DND-41 (cell line): Measurements from ENCODE around the gene PPFIBP1.
"Not testable (repeated sequence)": the region's sequence is repeated elsewhere in the genome, so short reads cannot be mapped to it uniquely, and the experiment has no call there.

ENCODE experiments used
- ATAC-seq: fragments of 200-7000 bp; cut with Tn5 transposase; 3 replicates; pipeline ENCODE4 v1.9.1; 2021; ENCODE audit warnings: low read depth; ENCODE audit not compliant: insufficient read depth
- DNase-seq: peaks from one replicate; pipeline ENCODE4 v3.0.0-alpha.2; 2020
- H2AFZ ChIP-seq: 2 replicates; pipeline ENCODE4 v1.6.0; 2012; ENCODE audit warnings: low read depth, low read length
- H3K27ac ChIP-seq: 2 replicates; pipeline ENCODE4 v1.5.1; 2012; ENCODE audit warnings: low read length, inconsistent platforms
- H3K27me3 ChIP-seq: fragments of 200-600 bp; sonication (generic); 2 replicates; pipeline ENCODE4 v1.6.0; 2012; ENCODE audit warnings: low read length, mild to moderate bottlenecking, inconsistent platforms; ENCODE audit not compliant: insufficient read depth, poor library complexity
- H3K36me3 ChIP-seq: 2 replicates; pipeline ENCODE4 v1.5.1; 2012; ENCODE audit warnings: low read length, inconsistent platforms; ENCODE audit not compliant: insufficient read depth
- H3K4me1 ChIP-seq: 2 replicates; pipeline ENCODE4 v1.5.1; 2012; ENCODE audit warnings: mild to moderate bottlenecking, low read length; ENCODE audit not compliant: insufficient read depth
- H3K4me2 ChIP-seq: 2 replicates; pipeline ENCODE4 v1.6.0; 2012; ENCODE audit warnings: mild to moderate bottlenecking, moderate library complexity, low read length, inconsistent platforms; ENCODE audit not compliant: insufficient read depth
- H3K4me3 ChIP-seq, 2 experiments: fragments of 200-600 bp in 1 of 2; shearing (Covaris generic) in 1 of 2; 2 replicates each; pipeline ENCODE4 v1.5.1; 2012 to 2016; ENCODE audit warnings: inconsistent platforms in 2 of 2, low read length in 2 of 2, mild to moderate bottlenecking in 2 of 2, low read depth in 1 of 2, moderate library complexity in 1 of 2
- H3K79me2 ChIP-seq: 2 replicates; pipeline ENCODE4 v1.6.0; 2012; ENCODE audit warnings: low read length, inconsistent platforms; ENCODE audit not compliant: insufficient read depth
- H3K9ac ChIP-seq: 2 replicates; pipeline ENCODE4 v1.6.0; 2012; ENCODE audit warnings: low read depth, mild to moderate bottlenecking, inconsistent platforms, low read length, moderate library complexity
- H3K9me3 ChIP-seq: 2 replicates; pipeline ENCODE4 v1.5.1; 2012; ENCODE audit warnings: low read length, moderate library complexity, mild to moderate bottlenecking, inconsistent platforms; ENCODE audit not compliant: insufficient read depth, severe bottlenecking
- H4K20me1 ChIP-seq: 2 replicates; pipeline ENCODE4 v1.6.0; 2012; ENCODE audit warnings: low read length; ENCODE audit not compliant: insufficient read depth
- CTCF ChIP-seq: IDR thresholded peaks from 2 replicates; pipeline ENCODE4 v1.5.1; 2012; ENCODE audit warnings: borderline replicate concordance, low read length, moderate library complexity, mild to moderate bottlenecking; ENCODE audit not compliant: poor library complexity, severe bottlenecking; ENCODE audit errors: extremely low read depth
- EZH2 ChIP-seq: IDR thresholded peaks from 3 replicates; pipeline ENCODE4 v1.6.1; 2012; ENCODE audit warnings: borderline replicate concordance, low read depth, mild to moderate bottlenecking, moderate library complexity, low read length, inconsistent platforms; ENCODE audit not compliant: severe bottlenecking

PPFIBP1 gene

GRCh38 chr12:27580561-27581330 lies 56.7 kb downstream of the PPFIBP1 start:
- Histone ChIP-seq H3K4me2 (no peak overlapping the region), H3K4me1 (peaks cover 5% of the 10 kb centered on the region; the same call in 1 of the 2 replicates), H3K36me3 (no peaks in the 10 kb centered on the region), H4K20me1 (no peaks in the 10 kb centered on the region), H3K9ac (no peak overlapping the region), H3K79me2 (no peaks in the 10 kb centered on the region), H3K27ac (no peak overlapping the region), H3K4me3 (no peak overlapping the region), H3K9me3 (no peaks in the 10 kb centered on the region), H2AFZ (no peak overlapping the region), H3K27me3 (no peaks in the 10 kb centered on the region)
- ATAC-seq (no peak), DNase-seq (no peak)
- TF ChIP-seq EZH2 (no peak), CTCF (no peak)

GRCh38 chr12:27581331-27581671 lies 57.3 kb downstream of the PPFIBP1 start:
- not testable (repeated sequence) for H4K20me1 ChIP-seq, H2AFZ ChIP-seq, DNase-seq, H3K4me3 ChIP-seq, H3K9me3 ChIP-seq, H3K27ac ChIP-seq, H3K36me3 ChIP-seq, H3K79me2 ChIP-seq, H3K27me3 ChIP-seq, ATAC-seq, H3K9ac ChIP-seq, H3K4me2 ChIP-seq, H3K4me1 ChIP-seq

- not testable (repeated sequence) for DNase-seq, H3K27ac ChIP-seq, H3K4me1 ChIP-seq, H3K36me3 ChIP-seq, ATAC-seq, H3K27me3 ChIP-seq, H3K4me2 ChIP-seq, H3K79me2 ChIP-seq, H4K20me1 ChIP-seq, H2AFZ ChIP-seq, H3K4me3 ChIP-seq, H3K9ac ChIP-seq, H3K9me3 ChIP-seq
Measured at GRCh38 chr12:27581833-27582232, 57.8 kb downstream of the PPFIBP1 start.

- not testable (repeated sequence) for H3K27ac ChIP-seq, H4K20me1 ChIP-seq, H3K36me3 ChIP-seq, H3K79me2 ChIP-seq, H3K4me2 ChIP-seq, ATAC-seq, H3K27me3 ChIP-seq, DNase-seq, H3K4me1 ChIP-seq, H2AFZ ChIP-seq, H3K4me3 ChIP-seq, H3K9ac ChIP-seq, H3K9me3 ChIP-seq
Measured at GRCh38 chr12:27582445-27582844, 58.4 kb downstream of the PPFIBP1 start.

- no peak overlapping the region for H3K9ac ChIP-seq
- H3K79me2 ChIP-seq, result no peaks in the 10 kb centered on the region
- peak; percentile 5 for DNase-seq
- ATAC-seq, result peak; percentile 50; the same call in 2 of the 3 replicates
- H3K4me3 ChIP-seq, result no peak overlapping the region
- H2AFZ ChIP-seq, result no peak overlapping the region
- H3K27me3 ChIP-seq, result no peaks in the 10 kb centered on the region
- no peaks in the 10 kb centered on the region for H3K9me3 ChIP-seq
- no peak for TF ChIP-seq EZH2
- TF ChIP-seq CTCF, result no peak
- no peak overlapping the region for H3K27ac ChIP-seq
- peaks cover 5% of the 10 kb centered on the region; the same call in 1 of the 2 replicates for H3K4me1 ChIP-seq
- H4K20me1 ChIP-seq, result no peaks in the 10 kb centered on the region
- no peaks in the 10 kb centered on the region for H3K36me3 ChIP-seq
- H3K4me2 ChIP-seq, result no peak overlapping the region
Measured at GRCh38 chr12:27583057-27583797, 59.2 kb downstream of the PPFIBP1 start.
